Measurements from ENCODE around the gene NCLN.

DNA sequence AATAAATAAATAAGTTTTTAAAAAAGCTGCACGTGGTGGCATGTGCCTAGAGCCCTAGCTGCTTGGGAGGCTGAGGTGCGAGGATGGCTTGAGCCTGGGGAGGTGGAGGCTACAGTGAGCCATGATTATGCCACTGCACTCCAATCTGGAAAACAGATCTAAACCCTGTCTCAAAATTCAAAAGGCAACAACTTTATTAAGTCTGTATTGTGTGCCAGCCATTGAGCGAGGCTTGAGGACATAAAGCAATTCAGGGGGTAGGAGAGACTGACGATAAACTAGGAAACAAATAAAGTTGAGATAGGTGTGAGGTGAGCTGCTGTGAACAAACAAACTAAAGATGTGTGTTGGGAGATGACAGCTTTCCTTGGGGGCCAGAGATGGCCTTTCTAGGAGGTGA is 47.4 kb downstream of the NCLN start:
- TF ChIP-seq, protein P1, sequence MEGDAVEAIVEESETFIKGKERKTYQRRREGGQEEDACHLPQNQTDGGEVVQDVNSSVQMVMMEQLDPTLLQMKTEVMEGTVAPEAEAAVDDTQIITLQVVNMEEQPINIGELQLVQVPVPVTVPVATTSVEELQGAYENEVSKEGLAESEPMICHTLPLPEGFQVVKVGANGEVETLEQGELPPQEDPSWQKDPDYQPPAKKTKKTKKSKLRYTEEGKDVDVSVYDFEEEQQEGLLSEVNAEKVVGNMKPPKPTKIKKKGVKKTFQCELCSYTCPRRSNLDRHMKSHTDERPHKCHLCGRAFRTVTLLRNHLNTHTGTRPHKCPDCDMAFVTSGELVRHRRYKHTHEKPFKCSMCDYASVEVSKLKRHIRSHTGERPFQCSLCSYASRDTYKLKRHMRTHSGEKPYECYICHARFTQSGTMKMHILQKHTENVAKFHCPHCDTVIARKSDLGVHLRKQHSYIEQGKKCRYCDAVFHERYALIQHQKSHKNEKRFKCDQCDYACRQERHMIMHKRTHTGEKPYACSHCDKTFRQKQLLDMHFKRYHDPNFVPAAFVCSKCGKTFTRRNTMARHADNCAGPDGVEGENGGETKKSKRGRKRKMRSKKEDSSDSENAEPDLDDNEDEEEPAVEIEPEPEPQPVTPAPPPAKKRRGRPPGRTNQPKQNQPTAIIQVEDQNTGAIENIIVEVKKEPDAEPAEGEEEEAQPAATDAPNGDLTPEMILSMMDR (IDR thresholded peaks at IDR 0.05): no peak
- TF ChIP-seq EZH2 (IDR thresholded peaks at IDR 0.05): no peak
- TF ChIP-seq EZH2phosphoT487 (IDR thresholded peaks at IDR 0.05): no peak

Measured in neural progenitor cell (in vitro differentiated cells).